Tracheal epithelial cell (primary cell): Measurements from ENCODE around the gene KRTAP11-1. TPM values are rescaled to one million over a fixed set of nuclear protein-coding genes. Genes with fewer than 3 reads are reported as not detected.

Source experiments
- total RNA-seq: library from RNA; depleted of rRNA; stranded (reverse); fragments of >200 nt; gene quantifications from 2 replicates; pipeline ENCODE4 v1.2.1, GENCODE V29; 2014

Gene KRTAP11-1, protein sequence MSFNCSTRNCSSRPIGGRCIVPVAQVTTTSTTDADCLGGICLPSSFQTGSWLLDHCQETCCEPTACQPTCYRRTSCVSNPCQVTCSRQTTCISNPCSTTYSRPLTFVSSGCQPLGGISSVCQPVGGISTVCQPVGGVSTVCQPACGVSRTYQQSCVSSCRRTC
- not detected in 2 replicates for total RNA-seq

DNA sequence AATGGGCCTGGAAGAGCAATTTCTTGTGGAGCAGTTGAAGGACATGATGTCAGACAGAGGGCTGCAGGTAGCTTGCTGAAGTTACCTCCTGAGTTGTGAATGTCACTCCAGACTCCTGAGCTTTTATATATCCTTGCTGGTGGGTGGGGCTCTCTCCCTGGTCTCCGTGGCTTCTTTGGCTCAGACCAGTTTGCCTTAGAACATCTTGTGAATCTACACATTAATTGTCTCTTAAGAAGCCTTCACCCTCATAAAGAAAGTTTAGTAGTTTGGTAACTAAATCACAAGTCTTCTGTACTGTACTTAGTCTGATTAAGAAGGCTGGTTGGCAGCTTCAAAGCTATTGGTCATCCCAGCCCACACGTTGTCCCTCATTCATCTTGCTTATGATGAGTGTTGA lies at the start of gene KRTAP11-1:
Gene KRTAP11-1 (minus strand): TSS at position 101 of the 400 bp plus-strand sequence. CDS start 56 bp downstream, at position 45.

Other genes with a start within 250 kb of the KRTAP11-1 start
- not detected in 2 replicates for gene KRTAP20-2, start 246.4 kb downstream of the KRTAP11-1 start, total RNA-seq
- gene KRTAP20-3, start 238.7 kb downstream of the KRTAP11-1 start, total RNA-seq, result not detected in 2 replicates
- not detected in 2 replicates for gene KRTAP21-3, start 162.8 kb downstream of the KRTAP11-1 start, total RNA-seq
- not detected in 2 replicates for gene KRTAP21-2, start 134.3 kb downstream of the KRTAP11-1 start, total RNA-seq
- gene KRTAP21-1, start 126.2 kb downstream of the KRTAP11-1 start, total RNA-seq, result not detected in 2 replicates
- gene KRTAP8-1, start 68.3 kb downstream of the KRTAP11-1 start, total RNA-seq, result not detected in 2 replicates
- not detected in 2 replicates for gene KRTAP7-1, start 51.8 kb downstream of the KRTAP11-1 start, total RNA-seq
- not detected in 2 replicates for gene KRTAP19-8, start 156.9 kb upstream of the KRTAP11-1 start, total RNA-seq